CD4-positive, alpha-beta T cell treated with Interleukin-15 for 1 hour (primary cell): ENCODE data around the gene MISP3.

Experiments
- DNase-seq: peaks from one replicate; pipeline ENCODE4 v3.0.0-alpha.2; 2020

MISP3 gene

GRCh38 chr19:14081797-14082674 is 9.4 kb downstream of the MISP3 start:
- DNase-seq: peak; percentile 48

GRCh38 chr19:14082675-14082960 is 10.0 kb downstream of the MISP3 start:
- no peak for DNase-seq

- no peak for DNase-seq
Observed at GRCh38 chr19:14085309-14085995, 12.9 kb downstream of the MISP3 start, which contains the start of gene C19orf67. C19orf67 (minus strand) TSS chr19:14085783; CDS start chr19:14085627, 156 bp downstream.

- no peak for DNase-seq
Observed at GRCh38 chr19:14086098-14086497, 13.5 kb downstream of the MISP3 start.

GRCh38 chr19:14088634-14089411 is 16.2 kb downstream of the MISP3 start:
- no peak for DNase-seq

- DNase-seq: no peak
Observed at GRCh38 chr19:14089412-14089661, 16.8 kb downstream of the MISP3 start.

- DNase-seq: peak; percentile 39
Observed at GRCh38 chr19:14089662-14090508, 17.3 kb downstream of the MISP3 start.

GRCh38 chr19:14090509-14091080 is 18.0 kb downstream of the MISP3 start, which contains the start of gene SAMD1:
SAMD1 (minus strand) TSS chr19:14090751.
- peak; percentile 89 for DNase-seq

- peak; percentile 69 for DNase-seq
Observed at GRCh38 chr19:14091081-14091812, 18.7 kb downstream of the MISP3 start.

GRCh38 chr19:14091813-14092462 is 19.4 kb downstream of the MISP3 start:
- peak; percentile 53 for DNase-seq

GRCh38 chr19:14093117-14093823 is 20.7 kb downstream of the MISP3 start:
- DNase-seq: no peak

GRCh38 chr19:14094854-14095253 is 22.3 kb downstream of the MISP3 start:
- no peak for DNase-seq

- DNase-seq: no peak
Observed at GRCh38 chr19:14096272-14096992, 23.8 kb downstream of the MISP3 start.

GRCh38 chr19:14097532-14098151 is 25.1 kb downstream of the MISP3 start:
- no peak for DNase-seq

GRCh38 chr19:14101003-14101545 is 28.5 kb downstream of the MISP3 start:
- no peak for DNase-seq

GRCh38 chr19:14102102-14102696 is 29.6 kb downstream of the MISP3 start:
- no peak for DNase-seq

- DNase-seq: no peak
Observed at GRCh38 chr19:14102756-14103155, 30.2 kb downstream of the MISP3 start.

GRCh38 chr19:14103310-14103709 is 30.7 kb downstream of the MISP3 start:
- no peak for DNase-seq

- no peak for DNase-seq
Observed at GRCh38 chr19:14105680-14106079, 33.1 kb downstream of the MISP3 start.
